ENCODE data around the gene FBXW7. TPM values are rescaled to one million over a fixed set of nuclear protein-coding genes. Genes with fewer than 3 reads are reported as not detected.

FBXW7 gene
- total and polyA plus RNA-seq, 2 of the 8 experiments (the other 6 are each of a cell fraction or from before 2014, with no cell fraction given), result 6.0 to 26.7 TPM

GRCh38 chr4:152309418-152309817 lies 226.5 kb downstream of the FBXW7 start:
- Histone ChIP-seq H3K27me3 (replicated peaks in 1 of 4; ENCODE audit: control insufficient read depth in 3 of 4, extremely low read depth in 1 of 4, insufficient read depth in 3 of 4, low read length in 3 of 4) (no peaks in the 10 kb centered on the region), H3K36me3 (ENCODE audit: control insufficient read depth in 2 of 4, insufficient read depth in 4 of 4, low read length in 3 of 4) (no peaks in the 10 kb centered on the region), H3K27ac (ENCODE audit: low read depth, low read length) (no peak overlapping the region), H2BK15ac (ENCODE audit: low read length) (no peak overlapping the region), H2BK12ac (ENCODE audit: low read depth, low read length) (no peak overlapping the region), H2AK5ac (ENCODE audit: low read depth, low read length) (no peak overlapping the region), H3K9me3 (ENCODE audit: insufficient read depth in 2 of 2, low read depth in 1 of 2, low read length in 1 of 2) (no peaks in the 10 kb centered on the region), H2BK20ac (ENCODE audit: low read length) (no peak overlapping the region), H3K79me1 (ENCODE audit: low read depth, low read length) (no peaks in the 10 kb centered on the region), H3K23me2 (ENCODE audit: low read depth, low read length) (no peaks in the 10 kb centered on the region), H4K5ac (ENCODE audit: insufficient read length, low read depth, low read length) (no peak overlapping the region), H3K79me2 (ENCODE audit: control insufficient read depth in 1 of 2, insufficient read depth in 2 of 2, low read length in 2 of 2) (no peaks in the 10 kb centered on the region), H3K9ac (replicated peaks in 1 of 4; ENCODE audit: extremely low read depth in 1 of 4, low read depth in 3 of 4, low read length in 3 of 4) (no peak overlapping the region), H3K14ac (ENCODE audit: insufficient read length) (no peak overlapping the region), H3K4me1 (replicated peaks in 1 of 4; ENCODE audit: control insufficient read depth in 3 of 4, insufficient read depth in 4 of 4, low read length in 3 of 4) (peaks cover 0 to 5% (median 2%) of the 10 kb centered on the region in 4 experiments; a peak in 3 of 7 replicates), H3K4me3 (ENCODE audit: extremely low read depth in 1 of 4, insufficient read depth in 2 of 4, low read depth in 3 of 4, low read length in 4 of 4) (no peak overlapping the region), H2AFZ (ENCODE audit: low read length) (no peak overlapping the region), H4K20me1 (replicated peaks in 1 of 2; ENCODE audit: control insufficient read depth in 1 of 2, insufficient read depth in 2 of 2, low read length in 2 of 2) (no peaks in the 10 kb centered on the region), H3K18ac (ENCODE audit: extremely low read depth, low read length) (no peak overlapping the region), H3K4me2 (ENCODE audit: insufficient read depth in 1 of 2, low read depth in 2 of 2, low read length in 2 of 2) (no peak overlapping the region), H4K8ac (ENCODE audit: extremely low read depth, insufficient read depth, low read length) (no peak overlapping the region), H3K4ac (replicated peaks; ENCODE audit: insufficient read length, low read depth, low read length) (no peak overlapping the region), H2BK120ac (replicated peaks; ENCODE audit: low read depth, low read length) (no peak overlapping the region), H4K91ac (replicated peaks; ENCODE audit: insufficient read length, low read length) (no peak overlapping the region), H3K56ac (replicated peaks; ENCODE audit: insufficient read length, low read depth, low read length) (no peak overlapping the region), H2BK5ac (ENCODE audit: low read depth, low read length) (no peak overlapping the region), H3K23ac (ENCODE audit: insufficient read length) (no peak overlapping the region)
- TF ChIP-seq BCL11A (IDR thresholded peaks at IDR 0.05; ENCODE audit: low read depth in 2 of 2, low read length in 2 of 2) (no peak), RFX5 (IDR thresholded peaks at IDR 0.05; ENCODE audit: borderline replicate concordance, low read depth, low read length) (no peak), SAP30 (IDR thresholded peaks at IDR 0.05; ENCODE audit: insufficient read depth, insufficient replicate concordance, low read length) (no peak), EGR1 (IDR thresholded peaks at IDR 0.05; ENCODE audit: borderline replicate concordance, low read depth, low read length) (no peak), HDAC6 (IDR thresholded peaks at IDR 0.05; ENCODE audit: low read depth, low read length) (no peak), SUZ12 (IDR thresholded peaks at IDR 0.05; ENCODE audit: low read length) (no peak), EZH2 (IDR thresholded peaks at IDR 0.05; ENCODE audit: low read depth, low read length, severe bottlenecking) (no peak), YY1 (IDR thresholded peaks at IDR 0.05; ENCODE audit: low read depth, low read length) (no peak), CHD2 (IDR thresholded peaks at IDR 0.05; ENCODE audit: low read length) (no peak), BACH1 (IDR thresholded peaks at IDR 0.05; ENCODE audit: low read length) (no peak)
- WGBS, 2 experiments (ENCODE audit: extremely low coverage in 1 of 2, insufficient coverage in 1 of 2, insufficient read length in 1 of 2, insufficient replicate concordance in 2 of 2, low coverage in 1 of 2, low lambda C conversion rate in 2 of 2, missing lambda C conversion rate in 1 of 2), result 88% methylated on average over 2 of the region's 2 CpGs; no CpG with 5 or more reads in 1 of the 2 experiments
- ChIA-PET CTCF (ENCODE audit: partially characterized antibody) (no interaction called here), POLR2A (ENCODE audit: partially characterized antibody) (no interaction called here)
- no peak for FAIRE-seq
- DNase-seq (ENCODE audit: low read depth in 1 of 2, low spot score in 2 of 2), result no peak
